ENCODE measurements around the gene HOXA5. TPM values are rescaled to one million over a fixed set of nuclear protein-coding genes. Genes with fewer than 3 reads are reported as not detected.

The HOXA5 gene
- total RNA-seq, 1 experiment from 2014 or later = 6.7 TPM

DNA sequence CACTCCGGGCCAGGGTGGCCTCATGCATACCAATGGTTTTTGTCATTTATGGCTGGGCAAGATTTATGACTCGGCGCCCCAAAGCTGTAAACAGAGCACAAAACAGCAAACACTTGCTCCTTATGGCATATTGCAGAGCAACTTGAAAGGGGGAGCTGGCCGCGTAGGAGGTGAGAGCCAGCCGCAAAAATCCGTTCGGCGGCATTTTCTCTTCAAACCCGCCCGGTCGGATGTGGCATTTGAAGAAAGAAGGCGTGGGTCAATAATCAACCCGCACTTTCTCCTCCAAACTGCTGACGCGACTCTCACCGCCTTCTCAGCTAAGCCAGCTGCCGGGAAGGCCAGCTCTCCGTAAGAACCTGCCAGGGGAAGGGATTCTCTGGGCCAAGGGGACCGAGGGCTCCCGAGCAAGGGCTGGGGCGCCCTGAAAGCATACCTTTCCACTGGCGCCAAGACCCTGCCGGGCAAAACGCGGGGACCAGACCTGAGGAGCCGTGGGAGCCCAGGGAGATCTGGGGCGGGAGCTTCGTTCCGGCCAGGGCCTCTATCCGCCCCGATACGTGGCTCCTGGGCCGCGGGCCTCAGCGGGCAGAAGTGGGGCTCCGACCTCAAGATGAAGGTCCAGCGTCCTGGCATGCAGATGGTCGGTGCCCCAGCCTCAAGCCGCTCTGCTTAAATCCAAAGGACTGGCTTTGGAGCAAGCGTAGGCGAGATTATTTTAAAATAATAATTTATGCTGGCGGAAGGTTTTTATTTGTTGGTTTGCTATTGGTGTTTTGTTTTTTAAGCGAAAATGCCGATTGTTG is 28.1 kb downstream of the HOXA5 start:
- Histone ChIP-seq H3K4me1 (ENCODE audit: control insufficient read depth in 1 of 2, insufficient read depth in 2 of 2, low read length in 2 of 2) (peaks cover 63 to 83% of the 10 kb centered on the region in 2 experiments), H3K36me3 (ENCODE audit: control insufficient read depth in 1 of 2, insufficient read depth in 2 of 2, low read length in 2 of 2) (no peaks in the 10 kb centered on the region), H2AFZ (ENCODE audit: low read depth, low read length, poor library complexity, severe bottlenecking) (no peak overlapping the region), H3K27me3 (ENCODE audit: insufficient read depth, low read length) (peaks cover 10% of the 10 kb centered on the region; the same call in 1 of the 2 replicates), H3K27ac (ENCODE audit: low read depth, low read length) (peak overlapping the region; percentile 87), H3K79me2 (ENCODE audit: insufficient read depth, low read length) (peaks cover 20% of the 10 kb centered on the region), H3K9me2 (ENCODE audit: insufficient read depth) (no peaks in the 10 kb centered on the region), H3K4me2 (ENCODE audit: low read length) (peak overlapping the region; percentile 92), H3K9me3 (ENCODE audit: control insufficient read depth in 1 of 2, insufficient read depth in 1 of 2, low read depth in 1 of 2, low read length in 2 of 2) (no peaks in the 10 kb centered on the region), H4K20me1 (ENCODE audit: insufficient read depth) (no peaks in the 10 kb centered on the region), H3K9ac (ENCODE audit: low read length) (peak overlapping the region; percentile 72), H3K4me3 (replicated peaks in 1 of 2; ENCODE audit: low read depth in 1 of 2, low read length in 2 of 2) (peak overlapping the region; percentile 47 to 60)
- intact Hi-C loops (cut with micrococcal nuclease) = loop anchor here (1.0 to 2.0 kb wide), 2 partner anchors 15 to 19 kb away; partner anchors contain the start of gene HOXA4
- DNase-seq (ENCODE audit: low read depth, low spot score) = peak; percentile 96
- ChIA-PET CTCF (interaction anchor here (0.7 to 1.1 kb wide), 2 partner anchors 20 to 35 kb away, joined by 3 read pairs; no protein-coding TSS in a partner anchor), POLR2A (interaction anchor here (0.8 to 2.4 kb wide), 6 partner anchors 10 to 251 kb away, joined by 3 to 8 read pairs (median 4); partner anchors contain the start of genes HOXA1 and SKAP2), RAD21 (ENCODE audit: low non-redundant PET in 1 of 2, low total read pairs in 2 of 2, uncharacterized antibody in 2 of 2, unreplicated experiment in 2 of 2) (interaction anchor here (0.6 to 1.2 kb wide), 4 partner anchors 19 to 57 kb away, joined by 3 to 4 read pairs (median 4); partner anchors contain the start of gene HOXA1 (in 1 of the 2))
- TF ChIP-seq CEBPB (IDR thresholded peaks at IDR 0.05; ENCODE audit: low read depth) = peak; percentile 95
- peak; percentile 93 for TF ChIP-seq CBX3 (IDR thresholded peaks at IDR 0.05; ENCODE audit: low read depth)
- peak; percentile 91 for TF ChIP-seq JUND (IDR thresholded peaks at IDR 0.05)
- TF ChIP-seq SIN3A (IDR thresholded peaks at IDR 0.05; ENCODE audit: low read depth) = peak; percentile 98
- no peak for TF ChIP-seq ZNF274 (IDR thresholded peaks at IDR 0.05; ENCODE audit: low read depth, low read length)
- TF ChIP-seq ELF1 (IDR thresholded peaks at IDR 0.05; ENCODE audit: borderline replicate concordance, low read depth) = no peak
- TF ChIP-seq TCF7L2 (IDR thresholded peaks at IDR 0.05; ENCODE audit: borderline replicate concordance, extremely low read depth, insufficient read depth, insufficient read length) = peak; percentile 99
- TF ChIP-seq FOSL1 (IDR thresholded peaks at IDR 0.05; ENCODE audit: low read depth) = peak; percentile 74
- peak; percentile 96 for TF ChIP-seq EGR1 (IDR thresholded peaks at IDR 0.05; ENCODE audit: low read depth)
- peak; percentile 93 for TF ChIP-seq SP1 (IDR thresholded peaks at IDR 0.05; ENCODE audit: low read depth)
- TF ChIP-seq, protein P1, sequence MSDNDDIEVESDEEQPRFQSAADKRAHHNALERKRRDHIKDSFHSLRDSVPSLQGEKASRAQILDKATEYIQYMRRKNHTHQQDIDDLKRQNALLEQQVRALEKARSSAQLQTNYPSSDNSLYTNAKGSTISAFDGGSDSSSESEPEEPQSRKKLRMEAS (IDR thresholded peaks at IDR 0.05) = peak; percentile 74
- TF ChIP-seq, protein P2, sequence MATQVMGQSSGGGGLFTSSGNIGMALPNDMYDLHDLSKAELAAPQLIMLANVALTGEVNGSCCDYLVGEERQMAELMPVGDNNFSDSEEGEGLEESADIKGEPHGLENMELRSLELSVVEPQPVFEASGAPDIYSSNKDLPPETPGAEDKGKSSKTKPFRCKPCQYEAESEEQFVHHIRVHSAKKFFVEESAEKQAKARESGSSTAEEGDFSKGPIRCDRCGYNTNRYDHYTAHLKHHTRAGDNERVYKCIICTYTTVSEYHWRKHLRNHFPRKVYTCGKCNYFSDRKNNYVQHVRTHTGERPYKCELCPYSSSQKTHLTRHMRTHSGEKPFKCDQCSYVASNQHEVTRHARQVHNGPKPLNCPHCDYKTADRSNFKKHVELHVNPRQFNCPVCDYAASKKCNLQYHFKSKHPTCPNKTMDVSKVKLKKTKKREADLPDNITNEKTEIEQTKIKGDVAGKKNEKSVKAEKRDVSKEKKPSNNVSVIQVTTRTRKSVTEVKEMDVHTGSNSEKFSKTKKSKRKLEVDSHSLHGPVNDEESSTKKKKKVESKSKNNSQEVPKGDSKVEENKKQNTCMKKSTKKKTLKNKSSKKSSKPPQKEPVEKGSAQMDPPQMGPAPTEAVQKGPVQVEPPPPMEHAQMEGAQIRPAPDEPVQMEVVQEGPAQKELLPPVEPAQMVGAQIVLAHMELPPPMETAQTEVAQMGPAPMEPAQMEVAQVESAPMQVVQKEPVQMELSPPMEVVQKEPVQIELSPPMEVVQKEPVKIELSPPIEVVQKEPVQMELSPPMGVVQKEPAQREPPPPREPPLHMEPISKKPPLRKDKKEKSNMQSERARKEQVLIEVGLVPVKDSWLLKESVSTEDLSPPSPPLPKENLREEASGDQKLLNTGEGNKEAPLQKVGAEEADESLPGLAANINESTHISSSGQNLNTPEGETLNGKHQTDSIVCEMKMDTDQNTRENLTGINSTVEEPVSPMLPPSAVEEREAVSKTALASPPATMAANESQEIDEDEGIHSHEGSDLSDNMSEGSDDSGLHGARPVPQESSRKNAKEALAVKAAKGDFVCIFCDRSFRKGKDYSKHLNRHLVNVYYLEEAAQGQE (IDR thresholded peaks at IDR 0.05; ENCODE audit: low read depth) = no peak
- TF ChIP-seq POLR2AphosphoS5 (IDR thresholded peaks at IDR 0.05; ENCODE audit: low read depth, low read length) = peak; percentile 72
- TF ChIP-seq SRF (IDR thresholded peaks at IDR 0.05; ENCODE audit: low read depth) = peak; percentile 87
- peak; percentile 43 for TF ChIP-seq RAD21 (IDR thresholded peaks at IDR 0.05; ENCODE audit: low read depth)
- peak; percentile 76 for ATAC-seq
- BruUV-seq (replicated peaks) = no TSS peak
